Tibial nerve (tissue), 4 donors: ENCODE measurements around the gene PNKD. TPM values are rescaled to one million over a fixed set of nuclear protein-coding genes. Genes with fewer than 3 reads are reported as not detected.

Source experiments
- DNase-seq, 2 donors: peaks; one replicate each; pipeline ENCODE4 v3.0.0-alpha.2; 2019; ENCODE audit warnings: low spot score in 2 of 2
- H3K27ac ChIP-seq, 4 donors: fragments of 200-600 bp; sonication (generic) in 3 of 4; one replicate each; pipeline ENCODE4 v1.5.1; 2017 to 2019; ENCODE audit warnings: mild to moderate bottlenecking in 1 of 4
- H3K27me3 ChIP-seq, 2 donors: fragments of 200-600 bp; sonication (generic) in 1 of 2; one replicate each; pipeline versions ENCODE4 v1.5.1 to v1.6.0; 2017 to 2019
- H3K36me3 ChIP-seq, 3 donors: fragments of 200-600 bp; sonication (generic); one replicate each; pipeline ENCODE4 v1.5.1; 2018 to 2019
- H3K4me1 ChIP-seq, 4 donors: fragments of 200-600 bp; sonication (generic) in 3 of 4; one replicate each; pipeline ENCODE4 v1.5.1; 2017 to 2019
- H3K4me3 ChIP-seq, 4 donors: fragments of 200-600 bp; sonication (generic) in 3 of 4; one replicate each; pipeline ENCODE4 v1.5.1; 2017 to 2019; ENCODE audit warnings: mild to moderate bottlenecking in 1 of 4, moderate library complexity in 1 of 4
- H3K9me3 ChIP-seq, 4 donors: fragments of 200-600 bp; sonication (generic) in 3 of 4; one replicate each; pipeline ENCODE4 v1.5.1; 2017 to 2019
- EP300 ChIP-seq, 2 donors: sonication (generic); formaldehyde crosslinking; IDR thresholded peaks; one replicate each; pipeline ENCODE4 v1.6.1; 2017; ENCODE audit warnings: antibody characterized with exemption in 2 of 2, mild to moderate bottlenecking in 1 of 2
- POLR2A ChIP-seq, 2 donors: fragments of 450-650 bp; IDR thresholded peaks; one replicate each; pipeline ENCODE4 v1.6.1; 2017; ENCODE audit warnings: antibody characterized with exemption in 2 of 2, mild to moderate bottlenecking in 2 of 2, moderate library complexity in 2 of 2
- WGBS, 2 donors: methylation state at CpG; one replicate each; pipeline ENCODE4 v1.1.5; 2018; 5-methylcytosine and 5-hydroxymethylcytosine counted together
- total RNA-seq, 4 donors: library from RNA; depleted of rRNA; stranded (reverse); fragments of >200 nt; gene quantifications; one replicate each; pipeline ENCODE4 v1.1.0, GENCODE V29; 2016
- TF ChIP-seq, protein P1 (sequence below), 5 experiments: fragments of 200-600 bp in 3 of 5; fragments of 450-650 bp in 2 of 5; sonication (generic) in 3 of 5; IDR thresholded peaks; one replicate each; pipeline ENCODE4 v1.5.1; 2016 to 2019; ENCODE audit warnings: antibody characterized with exemption in 5 of 5, mild to moderate bottlenecking in 3 of 5, moderate library complexity in 2 of 5

PNKD gene
- total RNA-seq, 4 donors from 2014 or later: 62.3 to 68.9 (median 63.6) TPM

DNA sequence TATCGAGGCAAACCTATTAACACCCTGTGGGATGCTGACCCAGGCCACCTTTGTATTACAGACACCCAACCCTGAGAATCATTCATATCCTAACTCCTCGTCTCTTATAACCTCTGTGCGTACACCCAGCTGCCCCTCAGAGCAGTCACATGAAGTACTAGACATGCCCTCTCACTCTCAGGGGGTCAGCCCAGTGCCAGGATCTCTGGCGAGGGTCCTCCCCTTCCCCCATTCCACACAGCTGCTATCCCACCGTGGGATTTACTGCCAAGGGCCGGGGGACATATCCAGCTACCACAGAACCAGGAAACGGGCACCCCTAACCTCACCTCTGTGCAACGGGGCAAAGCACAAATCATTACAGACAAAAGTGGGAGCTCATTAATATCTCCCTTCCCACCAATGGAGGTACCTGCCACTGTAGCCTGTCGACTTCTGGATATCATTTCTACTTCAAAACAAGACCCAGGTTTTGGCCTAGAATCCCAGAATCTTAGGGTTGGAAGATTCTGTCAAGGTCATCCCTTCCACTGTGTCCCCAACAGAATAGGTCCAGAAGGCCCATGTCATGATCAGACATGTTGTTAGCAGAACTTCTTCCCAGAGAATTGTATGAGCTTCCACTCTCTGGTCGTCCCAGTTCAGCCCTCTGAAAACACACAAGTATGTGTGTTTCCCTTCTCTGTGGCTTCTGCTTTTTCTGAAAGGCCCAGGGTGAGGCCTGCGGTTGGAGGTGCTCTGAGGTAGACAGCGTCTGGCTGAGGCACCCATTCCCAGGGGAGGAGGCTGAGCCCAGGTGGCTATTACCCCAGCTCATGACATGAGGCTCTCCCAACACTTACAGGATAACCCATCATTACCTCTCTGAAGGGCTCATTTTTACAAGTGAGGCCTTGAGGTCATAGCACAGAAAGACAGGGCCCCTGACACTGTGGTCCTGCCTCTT is 20.3 kb downstream of the PNKD start:
- peaks cover 6 to 68% (median 54%) of the 10 kb centered on the region in 4 donors for H3K4me1 ChIP-seq

DNA sequence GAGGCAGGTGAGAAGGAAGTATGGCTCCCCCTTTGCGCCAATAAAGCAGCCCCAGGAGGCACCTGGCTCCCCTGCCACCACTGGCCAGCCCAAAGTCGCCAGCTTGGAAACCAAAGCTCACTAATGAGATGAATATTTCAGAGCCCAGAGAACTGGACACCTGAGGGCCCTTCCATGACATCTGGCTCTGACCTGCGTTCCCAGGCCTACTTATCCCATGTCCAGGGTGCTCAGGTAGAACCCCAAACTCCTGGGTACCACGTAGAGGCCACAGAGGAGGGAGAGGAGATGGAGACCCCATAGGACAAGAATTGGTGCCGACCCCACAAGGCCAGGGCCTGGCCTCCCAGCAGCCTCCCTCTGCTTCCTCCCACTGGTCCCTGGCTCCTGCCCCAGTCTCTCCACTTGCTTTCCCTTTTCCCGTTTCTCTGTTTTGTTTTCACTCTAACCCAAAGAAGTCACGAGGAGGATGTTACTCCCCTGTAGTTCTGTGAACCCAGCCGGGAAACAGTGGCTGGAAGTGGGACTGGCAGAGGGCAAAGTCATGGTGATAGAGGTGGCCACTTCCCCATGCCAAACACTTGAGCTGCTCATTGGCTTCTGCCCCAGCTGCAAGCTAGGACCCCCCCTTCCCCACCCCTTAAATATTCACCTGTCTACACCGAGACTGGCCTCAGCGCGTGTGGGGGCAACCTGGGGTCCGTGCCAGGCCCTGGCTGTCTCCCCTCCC is 21.2 kb downstream of the PNKD start:
- no peak for DNase-seq
- peaks cover 0 to 3% (median 0%) of the 10 kb centered on the region in 3 donors for H3K36me3 ChIP-seq
- no peak for TF ChIP-seq POLR2A (IDR thresholded peaks at IDR 0.05)
- TF ChIP-seq, protein P1, sequence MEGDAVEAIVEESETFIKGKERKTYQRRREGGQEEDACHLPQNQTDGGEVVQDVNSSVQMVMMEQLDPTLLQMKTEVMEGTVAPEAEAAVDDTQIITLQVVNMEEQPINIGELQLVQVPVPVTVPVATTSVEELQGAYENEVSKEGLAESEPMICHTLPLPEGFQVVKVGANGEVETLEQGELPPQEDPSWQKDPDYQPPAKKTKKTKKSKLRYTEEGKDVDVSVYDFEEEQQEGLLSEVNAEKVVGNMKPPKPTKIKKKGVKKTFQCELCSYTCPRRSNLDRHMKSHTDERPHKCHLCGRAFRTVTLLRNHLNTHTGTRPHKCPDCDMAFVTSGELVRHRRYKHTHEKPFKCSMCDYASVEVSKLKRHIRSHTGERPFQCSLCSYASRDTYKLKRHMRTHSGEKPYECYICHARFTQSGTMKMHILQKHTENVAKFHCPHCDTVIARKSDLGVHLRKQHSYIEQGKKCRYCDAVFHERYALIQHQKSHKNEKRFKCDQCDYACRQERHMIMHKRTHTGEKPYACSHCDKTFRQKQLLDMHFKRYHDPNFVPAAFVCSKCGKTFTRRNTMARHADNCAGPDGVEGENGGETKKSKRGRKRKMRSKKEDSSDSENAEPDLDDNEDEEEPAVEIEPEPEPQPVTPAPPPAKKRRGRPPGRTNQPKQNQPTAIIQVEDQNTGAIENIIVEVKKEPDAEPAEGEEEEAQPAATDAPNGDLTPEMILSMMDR (IDR thresholded peaks at IDR 0.05): no peak
- TF ChIP-seq EP300 (IDR thresholded peaks at IDR 0.05): peak in 1 of 2 donors; percentile 31
- no peaks in the 10 kb centered on the region for H3K9me3 ChIP-seq
- peak overlapping the region; percentile 97 to 100 (median 100) for H3K27ac ChIP-seq
- no peaks in the 10 kb centered on the region for H3K27me3 ChIP-seq
- WGBS, 2 donors: 20 to 25% methylated on average over 12 of the region's 12 CpGs
- peak overlapping the region; percentile 83 to 99 (median 94) for H3K4me3 ChIP-seq
- peaks cover 0 to 61% (median 45%) of the 10 kb centered on the region in 4 donors for H3K4me1 ChIP-seq

More for the DNA sequence above, 20.3 kb downstream of the PNKD start:
- DNase-seq: no peak
- Histone ChIP-seq H3K9me3 (no peaks in the 10 kb centered on the region), H3K4me3 (peak overlapping the region; percentile 83 to 99 (median 94)), H3K27ac (peak overlapping the region; percentile 97 to 100 (median 100)), H3K36me3 (peaks cover 0 to 3% (median 0%) of the 10 kb centered on the region in 3 donors), H3K27me3 (no peaks in the 10 kb centered on the region)
- TF ChIP-seq POLR2A (IDR thresholded peaks at IDR 0.05) (no peak), EP300 (IDR thresholded peaks at IDR 0.05) (no peak)
- TF ChIP-seq, protein P1 (IDR thresholded peaks at IDR 0.05): no peak
- 25 to 29% methylated on average over 12 of the region's 12 CpGs for WGBS, 2 donors

DNA sequence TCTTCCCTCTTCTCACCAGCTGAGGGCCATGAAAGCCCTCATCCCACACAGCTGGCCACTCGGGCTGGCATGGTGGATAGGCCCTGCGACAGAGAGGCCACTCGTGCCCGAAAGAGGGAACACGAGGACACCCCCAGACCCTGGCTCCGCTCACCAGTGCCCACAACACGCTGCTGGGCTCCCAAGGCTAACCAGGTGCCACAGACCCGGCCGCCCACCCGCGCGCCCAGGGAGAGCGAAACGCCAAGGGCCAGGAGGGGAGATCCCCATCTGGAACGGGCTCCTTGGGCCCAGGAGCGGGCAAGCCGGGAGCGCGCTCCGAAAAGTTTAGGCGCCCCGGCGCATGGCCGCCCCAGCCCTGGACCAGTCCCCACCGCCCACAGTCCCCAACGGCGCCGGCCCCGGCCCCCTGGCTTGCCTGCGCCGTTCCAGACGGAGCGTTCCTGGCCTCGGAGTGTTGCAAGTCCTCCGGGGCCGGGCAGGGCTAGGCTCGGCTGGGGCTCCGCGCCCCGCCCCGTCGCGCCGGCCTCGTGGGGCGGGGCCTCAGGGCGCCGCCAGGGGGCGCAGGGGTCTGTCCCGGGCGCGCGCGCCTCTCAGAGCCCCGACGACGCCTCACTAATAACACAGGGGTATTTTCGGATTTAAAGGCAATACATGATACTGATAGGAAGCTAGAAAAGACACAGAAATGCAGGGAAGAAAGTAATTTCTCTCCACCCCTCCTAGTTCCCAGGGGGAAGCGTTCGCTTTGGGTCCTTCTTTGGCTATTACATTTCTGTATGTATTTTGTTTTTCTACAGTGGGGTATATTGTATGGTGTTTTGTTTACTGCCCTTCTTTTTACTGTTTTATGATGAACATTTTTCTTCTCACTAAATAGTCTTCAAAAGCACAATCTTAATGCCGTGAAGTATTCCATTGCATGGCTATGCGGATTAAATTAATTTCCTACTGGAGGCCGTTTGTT is 22.0 kb downstream of the PNKD start, which contains the start of gene TMBIM1:
Gene TMBIM1, minus strand, starts transcription at position 456 of the 967 bp plus-strand sequence. CDS start 10,362 bp downstream, outside the sequence.
- 5 to 6% methylated on average over 32 to 37 of the region's 63 CpGs for WGBS, 2 donors
- H3K4me3 ChIP-seq: peak within 1 kb of the TSS; percentile 83 to 99 (median 94)
- H3K36me3 ChIP-seq: peaks cover 0 to 3% (median 0%) of the 10 kb centered on the region in 3 donors
- H3K9me3 ChIP-seq: no peaks in the 10 kb centered on the region
- no peaks in the 10 kb centered on the region for H3K27me3 ChIP-seq
- peaks cover 0 to 63% (median 40%) of the 10 kb centered on the region in 4 donors for H3K4me1 ChIP-seq
- peak; percentile 74 to 75 for DNase-seq
- TF ChIP-seq, protein P1 (IDR thresholded peaks at IDR 0.05): peak; percentile 91 to 99 (median 97)
- TF ChIP-seq POLR2A (IDR thresholded peaks at IDR 0.05) (peak; percentile 84 to 96), EP300 (IDR thresholded peaks at IDR 0.05) (peak in 1 of 2 donors; percentile 95)
- H3K27ac ChIP-seq: peak within 1 kb of the TSS; percentile 97 to 100 (median 100)

DNA sequence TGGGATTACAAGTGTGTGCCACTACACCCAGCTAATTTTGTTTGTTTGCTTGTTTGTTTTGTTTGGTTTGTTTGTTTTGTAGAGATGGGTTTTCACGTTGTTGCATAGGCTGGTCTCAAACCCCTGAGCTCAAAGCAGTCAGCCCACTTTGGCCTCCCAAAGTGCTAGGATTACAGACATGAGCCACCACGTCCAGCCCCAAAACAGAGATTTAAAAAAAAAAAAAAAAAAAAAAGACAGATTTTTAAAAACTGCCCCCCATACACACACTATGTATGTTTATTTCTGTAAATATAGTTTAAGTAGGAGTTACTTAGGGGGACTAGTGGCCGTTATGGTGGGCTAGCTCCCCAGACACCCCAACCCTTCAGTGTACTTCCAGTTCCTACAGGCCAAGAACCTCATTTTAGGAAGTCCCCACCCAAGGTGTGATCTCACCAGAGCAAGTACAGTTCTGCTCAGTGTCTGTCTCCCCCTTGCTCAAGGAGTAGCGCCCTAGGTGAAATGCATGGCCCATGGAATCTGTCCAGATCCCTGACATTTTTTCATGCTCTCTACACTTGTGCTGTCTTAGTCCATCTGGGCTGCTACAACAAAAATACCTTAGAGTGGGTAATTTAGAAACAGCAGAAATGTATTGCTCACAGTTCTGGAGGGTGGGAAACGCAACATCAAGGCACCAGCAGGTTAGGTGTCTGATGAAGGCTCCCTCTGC is 23.6 kb downstream of the PNKD start:
- 66 to 72% methylated on average over 5 of the region's 5 CpGs for WGBS, 2 donors
- no peak overlapping the region for H3K4me3 ChIP-seq
- no peaks in the 10 kb centered on the region for H3K9me3 ChIP-seq
- TF ChIP-seq EP300 (IDR thresholded peaks at IDR 0.05) (no peak), POLR2A (IDR thresholded peaks at IDR 0.05) (no peak)
- TF ChIP-seq, protein P1 (IDR thresholded peaks at IDR 0.05): no peak
- H3K4me1 ChIP-seq: peaks cover 0 to 57% (median 25%) of the 10 kb centered on the region in 4 donors
- no peak for DNase-seq
- H3K36me3 ChIP-seq: peaks cover 0 to 3% (median 0%) of the 10 kb centered on the region in 3 donors
- no peaks in the 10 kb centered on the region for H3K27me3 ChIP-seq
- H3K27ac ChIP-seq: peak overlapping the region in 2 of 4 donors; percentile 99 to 100
